NCI-H82 (cell line): ENCODE data around the gene AIFM2.
"Not testable (repeated sequence)": the region's sequence is repeated elsewhere in the genome, so short reads cannot be mapped to it uniquely, and the experiment has no call there.

Experiments
- DNase-seq: peaks from one replicate; lab custom pipeline; 2025; lab: John Stamatoyannopoulos, UW

AIFM2 gene

DNA sequence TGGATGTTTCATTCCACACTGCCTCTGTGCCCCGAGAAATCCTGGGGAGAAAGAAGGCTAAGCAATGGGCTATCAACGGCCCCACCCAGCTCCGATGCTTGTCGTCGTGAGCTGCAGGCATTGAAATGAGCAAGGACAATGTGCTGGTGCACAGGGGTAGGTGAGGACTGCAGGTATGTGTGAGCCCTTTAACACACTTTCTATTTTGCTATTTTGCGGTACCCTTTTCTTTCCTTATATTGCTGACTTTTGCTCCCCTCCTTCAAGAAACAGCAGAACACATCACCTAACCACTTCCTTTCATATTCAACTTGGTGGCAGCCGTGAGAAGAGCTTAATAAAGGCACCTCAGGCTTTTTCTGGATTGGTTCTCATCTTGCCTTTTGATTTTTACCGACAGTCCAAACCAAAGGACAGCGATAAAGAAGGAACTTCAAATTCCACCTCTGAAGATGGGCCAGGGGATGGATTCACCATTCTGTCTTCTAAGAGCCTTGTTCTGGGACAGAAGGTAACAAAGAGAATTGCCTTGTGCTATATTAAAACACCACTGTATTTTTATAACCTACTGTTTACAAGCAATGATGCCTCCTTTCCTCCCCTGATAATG lies 39.2 kb downstream of the AIFM2 start:
- DNase-seq: no peak

DNA sequence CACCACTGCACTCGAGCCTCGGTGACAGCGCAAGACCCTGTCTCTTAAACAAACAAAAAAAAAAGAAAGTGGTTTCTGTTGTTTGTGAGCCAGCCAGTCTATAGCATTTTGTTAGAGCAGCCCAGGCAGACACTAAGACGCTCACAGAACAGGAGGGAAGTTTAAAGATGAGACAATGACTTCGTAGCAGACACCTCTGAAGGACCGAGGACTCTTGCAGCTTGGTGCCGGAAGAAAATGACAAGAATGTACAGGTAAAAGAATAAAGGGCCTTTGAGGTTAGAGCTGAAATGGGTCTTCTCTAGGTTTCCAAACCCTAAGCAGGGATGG lies 40.3 kb downstream of the AIFM2 start:
- no peak for DNase-seq

DNA sequence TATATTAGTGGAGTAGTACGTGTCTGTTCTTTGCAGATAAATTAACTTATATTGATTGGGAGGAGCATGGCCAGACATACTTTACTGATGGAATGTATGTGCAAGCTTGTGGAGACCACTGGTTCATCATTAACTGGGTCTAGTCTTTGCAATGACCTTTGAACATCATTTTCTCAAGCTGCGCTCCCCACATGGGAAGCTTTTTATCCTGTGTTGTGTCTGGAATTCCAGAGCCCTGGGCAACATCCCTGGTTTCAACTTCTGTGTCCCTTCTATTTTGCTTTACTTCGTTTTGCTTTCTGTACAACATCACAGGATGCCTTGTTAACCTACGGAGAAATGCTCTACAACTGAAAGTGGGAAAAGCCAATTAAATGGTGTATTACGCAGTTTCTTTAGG lies 41.7 kb downstream of the AIFM2 start:
- no peak for DNase-seq

DNA sequence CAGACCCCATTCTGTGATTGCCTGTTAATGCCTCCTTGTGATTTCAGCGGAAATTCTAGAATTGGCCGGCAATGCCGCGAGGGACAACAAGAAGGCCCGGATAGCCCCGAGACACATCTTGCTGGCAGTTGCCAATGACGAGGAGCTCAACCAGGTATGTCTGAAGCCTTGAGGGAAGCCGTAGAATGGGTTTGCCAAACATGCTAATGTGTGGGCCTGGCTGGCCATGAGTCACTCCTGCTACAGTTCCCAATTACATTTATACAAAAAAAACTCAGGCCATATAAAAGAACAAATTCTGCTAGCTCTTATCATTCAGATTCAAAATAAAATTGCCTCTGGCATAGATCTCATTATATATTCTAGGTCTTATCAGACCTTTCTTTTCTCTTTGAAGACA lies 42.6 kb downstream of the AIFM2 start:
- DNase-seq: no peak

DNA sequence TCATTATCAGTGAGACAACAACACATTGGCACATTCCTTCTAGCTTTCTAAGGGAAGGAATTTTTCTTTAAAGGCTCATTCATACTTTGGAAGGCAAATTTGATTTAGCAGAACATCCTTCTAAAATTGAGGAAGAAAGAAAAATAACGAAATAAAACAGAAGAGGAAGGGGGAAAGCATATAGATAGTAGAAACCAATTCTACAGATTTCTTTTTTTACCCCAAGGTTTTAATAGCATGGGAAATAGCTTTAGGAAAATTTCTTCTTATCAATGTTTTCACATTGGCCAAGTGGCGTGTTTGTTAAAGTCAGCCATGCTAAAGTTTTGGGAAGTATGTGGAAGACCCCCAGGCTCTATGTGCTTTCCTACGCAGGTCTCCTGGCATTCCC lies 44.3 kb downstream of the AIFM2 start:
- DNase-seq: no peak

DNA sequence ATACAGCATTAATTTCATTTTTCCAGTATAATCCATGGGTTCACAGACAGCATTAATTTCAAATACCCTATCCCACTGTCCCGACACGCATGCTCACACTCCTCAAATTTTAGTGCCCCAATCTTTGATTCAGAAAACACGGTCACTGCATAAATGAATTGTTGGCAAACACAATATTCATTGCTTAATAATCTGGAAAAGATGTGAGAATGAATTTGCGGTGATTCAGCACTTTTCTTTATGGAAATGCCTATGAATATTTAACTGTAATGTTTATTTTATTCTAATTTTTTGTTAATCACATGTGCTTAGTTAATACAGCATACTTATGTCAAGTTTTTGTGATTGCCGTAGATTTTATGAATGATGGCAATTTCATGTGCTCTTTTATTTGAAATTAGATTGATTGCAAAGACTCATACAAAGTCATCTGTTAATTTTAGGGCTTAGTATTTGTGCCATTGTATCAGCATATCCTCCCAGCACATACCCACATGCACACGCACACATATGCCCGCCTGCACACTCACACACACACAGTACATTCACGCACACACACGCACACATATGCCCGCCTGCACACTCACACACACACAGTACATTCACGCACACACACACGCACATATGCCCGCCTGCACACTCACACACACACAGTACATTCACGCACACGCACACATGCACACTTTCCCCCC lies 44.9 kb downstream of the AIFM2 start:
- DNase-seq: no peak

DNA sequence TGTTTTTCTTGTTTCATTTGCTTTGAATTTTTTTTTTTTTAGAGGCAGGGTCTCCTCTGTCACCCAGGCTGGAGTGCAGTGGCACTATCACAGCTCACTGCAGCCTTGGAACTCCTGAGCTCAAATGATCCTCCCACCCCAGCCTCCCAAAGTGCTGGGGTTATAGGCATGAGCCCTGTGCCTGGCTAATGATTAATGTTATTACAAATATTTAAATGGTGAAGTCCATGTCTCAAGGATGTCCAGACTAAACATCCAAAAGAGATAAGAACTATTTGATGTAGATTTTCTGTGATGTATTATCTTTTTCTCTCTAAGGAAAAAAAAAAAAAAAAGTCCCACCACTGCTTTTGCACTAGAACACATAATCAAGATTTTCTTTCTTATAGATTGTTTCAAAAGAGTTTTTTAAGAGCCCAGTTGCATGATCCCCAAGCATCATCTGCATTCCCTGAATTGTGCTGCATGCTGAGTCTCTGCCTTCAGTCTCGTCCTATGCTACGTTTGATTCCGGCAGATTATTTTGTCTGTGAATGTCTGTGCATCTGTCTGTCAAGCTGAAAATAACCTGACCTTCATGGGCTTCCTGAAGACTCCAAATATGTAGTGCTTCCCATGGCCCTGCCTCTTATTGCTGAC lies 46.5 kb downstream of the AIFM2 start:
- no peak for DNase-seq

DNA sequence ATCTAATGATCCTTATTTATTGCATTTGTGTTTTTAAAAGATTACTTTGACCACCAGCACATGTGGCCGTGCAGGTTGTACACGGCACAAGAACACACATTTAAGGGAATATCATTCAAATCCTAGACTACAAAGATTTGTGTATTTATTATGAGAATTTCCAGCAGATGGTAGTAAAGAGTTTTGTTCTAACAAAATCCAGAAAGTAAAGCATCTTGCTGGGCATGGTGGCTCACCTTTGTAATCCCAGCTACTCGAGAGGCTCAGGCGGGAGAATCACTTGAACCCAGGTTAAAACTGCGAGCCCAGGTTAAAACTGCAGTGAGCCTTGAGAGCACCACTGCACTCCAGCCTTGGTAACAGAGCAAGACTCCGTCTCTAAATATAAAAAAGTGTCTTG lies 48.4 kb downstream of the AIFM2 start:
- DNase-seq: no peak

DNA sequence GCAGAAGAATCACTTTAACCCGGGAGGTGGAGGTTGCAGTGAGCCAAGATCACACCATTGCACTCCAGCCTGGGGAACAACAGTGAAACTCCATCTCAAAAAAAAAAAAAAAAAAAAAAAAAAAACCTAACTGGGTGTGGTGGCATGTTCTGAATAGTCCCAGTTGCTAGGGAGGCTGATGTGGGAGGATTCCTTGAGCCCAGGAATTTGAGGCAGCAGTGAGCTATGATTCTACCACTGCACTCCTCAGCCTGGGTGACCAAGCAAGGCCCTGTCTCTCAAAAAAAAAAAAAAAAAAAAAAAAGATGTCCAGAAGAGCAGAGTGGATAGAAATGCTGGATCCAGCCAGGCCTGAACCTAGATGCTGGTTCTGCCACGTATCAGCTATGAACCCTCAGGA lies 51.8 kb downstream of the AIFM2 start:
- DNase-seq: not testable (repeated sequence)

DNA sequence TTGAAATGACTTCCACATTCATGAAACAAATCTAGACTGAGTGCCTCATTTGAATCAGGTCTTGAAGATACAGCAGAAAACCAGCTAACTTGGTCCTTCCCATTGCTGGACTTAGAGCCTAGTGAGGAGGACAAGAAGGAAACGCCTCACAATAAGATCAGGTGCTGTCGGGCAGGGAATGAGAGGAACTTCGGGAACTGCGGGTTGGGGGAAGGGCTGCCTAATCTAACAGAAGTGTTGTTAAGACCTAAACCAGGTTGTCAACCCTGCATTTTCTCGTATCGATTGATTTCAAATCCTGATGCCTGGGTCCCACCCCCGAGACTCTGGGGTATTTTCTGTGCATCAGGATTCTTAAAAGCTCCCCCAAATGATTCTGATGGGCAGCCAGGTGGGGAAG lies 53.7 kb downstream of the AIFM2 start:
- DNase-seq: no peak

DNA sequence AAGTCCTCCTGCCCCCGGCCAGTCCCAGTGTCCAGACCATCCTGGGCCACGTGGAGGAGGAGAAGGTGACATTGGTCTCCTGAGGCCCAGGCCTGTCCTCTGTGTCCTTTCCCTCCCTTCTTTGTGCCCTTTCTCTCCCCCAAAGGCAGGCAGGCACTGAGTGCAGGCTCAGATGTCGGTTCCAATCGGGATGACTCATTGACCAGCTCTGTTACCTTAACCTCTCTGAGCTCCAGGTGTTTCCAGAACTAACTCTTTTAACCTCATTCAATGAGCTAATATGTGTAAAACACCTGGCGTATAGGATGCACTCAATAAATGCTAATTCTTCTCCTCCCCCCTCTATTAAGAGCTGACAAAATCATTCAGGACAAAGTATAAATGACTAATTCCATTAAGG lies 54.3 kb downstream of the AIFM2 start:
- no peak for DNase-seq

DNA sequence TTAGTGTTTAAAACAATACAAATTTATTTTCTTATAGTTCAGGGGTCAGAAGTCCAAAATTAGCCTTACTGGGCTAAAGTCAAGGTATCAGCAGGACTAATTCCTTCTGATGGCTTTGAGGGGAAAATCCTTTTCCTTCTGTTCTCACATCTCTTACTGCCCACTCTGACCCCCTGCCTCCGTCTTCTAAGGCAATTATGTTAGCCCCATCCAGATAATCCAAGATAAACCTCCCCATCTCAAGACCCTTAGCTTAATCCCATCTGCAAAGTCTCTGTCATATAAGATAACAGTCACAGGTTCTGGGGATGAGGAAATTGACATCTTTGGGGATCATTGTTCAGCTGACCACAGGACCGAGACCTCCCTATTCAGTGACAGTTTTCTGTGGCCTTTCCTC lies 57.7 kb downstream of the AIFM2 start:
- DNase-seq: peak; percentile 92

DNA sequence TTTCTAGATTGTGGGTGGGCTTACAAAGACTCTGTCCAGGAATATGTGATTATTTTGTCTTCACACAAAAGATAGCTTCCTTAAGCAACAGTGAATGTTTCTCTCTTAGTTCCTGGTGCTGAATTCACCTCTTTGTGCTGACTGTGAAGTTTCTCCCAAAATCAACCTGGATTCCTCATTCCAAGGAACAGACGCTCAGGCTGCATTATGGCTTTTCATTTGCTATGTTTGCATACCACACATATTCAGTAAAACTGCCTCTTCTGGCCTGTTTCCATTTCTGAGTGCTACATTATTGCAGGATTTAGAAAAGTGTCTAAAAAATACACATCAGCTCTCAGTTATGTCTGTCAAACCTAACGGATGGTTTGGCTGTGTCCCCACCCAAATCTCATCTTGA lies 58.5 kb downstream of the AIFM2 start:
- DNase-seq: no peak

DNA sequence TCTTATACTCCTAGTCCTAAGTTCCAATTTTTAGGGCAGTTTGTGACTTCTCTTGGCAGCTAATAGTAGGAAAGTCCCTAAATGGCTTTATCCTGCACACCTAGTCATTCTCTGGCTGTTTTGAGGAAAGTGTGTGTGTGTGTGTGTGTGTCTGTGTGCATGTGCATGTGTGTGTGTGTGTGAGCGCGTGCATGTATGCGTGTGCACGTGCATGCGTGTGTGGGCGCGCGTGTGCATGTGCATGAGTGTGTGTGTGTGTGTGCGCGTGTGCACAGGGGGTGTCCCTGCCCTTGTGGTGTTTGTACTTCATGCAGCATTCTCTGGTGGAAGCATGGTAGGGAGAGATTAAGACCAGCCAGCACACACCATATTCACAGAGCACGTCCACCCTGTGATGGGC lies 61.8 kb downstream of the AIFM2 start:
- no peak for DNase-seq

DNA sequence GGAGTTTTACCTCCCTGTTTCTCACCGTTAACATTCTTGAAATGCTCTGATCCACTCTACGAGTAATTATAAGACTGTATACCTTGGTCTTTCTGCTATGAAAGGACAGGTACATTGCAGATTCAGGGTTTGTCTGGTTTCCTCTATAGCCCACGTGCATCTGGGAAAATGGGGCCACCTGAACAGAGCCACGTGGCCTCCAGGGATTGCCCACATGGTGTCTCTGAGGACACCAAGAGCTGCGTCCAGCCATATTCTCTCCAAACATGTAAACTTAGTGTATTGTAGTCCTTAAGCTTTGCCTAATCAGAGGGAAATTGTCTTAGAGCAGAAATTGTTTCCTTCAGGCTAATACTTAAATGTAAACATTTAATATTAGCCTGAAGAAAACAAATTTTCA lies 63.3 kb downstream of the AIFM2 start:
- DNase-seq: no peak

DNA sequence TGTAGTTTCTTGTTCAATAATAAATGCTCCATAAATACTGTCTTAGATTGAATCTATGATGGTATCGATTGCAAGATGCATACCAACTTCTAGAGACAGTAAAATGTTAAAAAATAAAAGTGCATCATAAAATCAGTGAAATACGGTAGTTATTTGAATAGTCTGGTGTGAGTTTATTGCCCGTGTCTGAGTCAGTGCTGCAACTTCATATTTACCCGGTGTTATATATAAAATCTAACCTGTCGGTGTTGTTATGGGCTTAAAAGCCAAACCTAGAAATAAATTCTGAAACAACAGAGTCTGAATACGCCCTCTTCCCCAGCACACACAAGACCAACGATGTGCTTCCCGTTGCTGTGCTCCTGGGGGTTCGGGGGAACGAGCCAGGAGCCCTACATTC lies 63.7 kb downstream of the AIFM2 start:
- DNase-seq: no peak

DNA sequence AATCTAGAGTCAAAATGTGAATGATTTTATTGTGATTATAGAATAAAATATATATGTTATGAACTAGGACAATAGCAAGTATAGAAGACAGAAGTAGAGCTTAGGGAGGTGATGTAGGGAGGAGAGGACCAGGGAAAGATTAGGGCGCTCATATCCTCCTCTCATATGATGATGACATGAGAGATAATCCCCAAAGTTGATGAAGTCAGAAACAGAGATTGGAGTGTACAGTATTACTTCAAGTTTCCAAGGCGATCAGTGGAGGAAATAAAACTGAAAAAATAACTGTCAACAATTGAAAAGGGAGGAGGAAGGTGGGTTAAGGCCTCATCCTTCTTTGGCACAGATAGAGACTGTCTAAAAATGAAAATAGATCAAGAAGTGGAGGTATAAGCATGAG lies 65.0 kb downstream of the AIFM2 start:
- no peak for DNase-seq

DNA sequence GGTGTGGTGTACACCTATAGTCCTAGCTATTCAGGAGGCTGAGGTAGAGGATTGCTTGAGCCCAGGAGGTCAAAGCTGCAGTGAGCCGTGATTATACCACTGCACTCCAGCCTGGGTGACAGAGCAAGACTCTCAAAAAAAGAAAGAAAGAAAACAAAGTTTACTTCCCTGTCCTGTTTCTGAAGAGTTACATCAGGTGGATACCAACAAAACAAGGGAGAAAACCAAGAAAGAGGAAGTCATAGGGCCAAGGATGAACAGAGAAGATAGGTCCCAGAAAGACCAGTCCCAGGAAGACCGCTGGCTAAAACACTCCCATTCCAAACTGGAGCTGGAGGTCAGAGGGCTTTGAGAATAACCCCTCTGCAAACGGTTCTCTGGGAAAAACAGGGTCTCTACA lies 66.4 kb downstream of the AIFM2 start:
- DNase-seq: no peak

DNA sequence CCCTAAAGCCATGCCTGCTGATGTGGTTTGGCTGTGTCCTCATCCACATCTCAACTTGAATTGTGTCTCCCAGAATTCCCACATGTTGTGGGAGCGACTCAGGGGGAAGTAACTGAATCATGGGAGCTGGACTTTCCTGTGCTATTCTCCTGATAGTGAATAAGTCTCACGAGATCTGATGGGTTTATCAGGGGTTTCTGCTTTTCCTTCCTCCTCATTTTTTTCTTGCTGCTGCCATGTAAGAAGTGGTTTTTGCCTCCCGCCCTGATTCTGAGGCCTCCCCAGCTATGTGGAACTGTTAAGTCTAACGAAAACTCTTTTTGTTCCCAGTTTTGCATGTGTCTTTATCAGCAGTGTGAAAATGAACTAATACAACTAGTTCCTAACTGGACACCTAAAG lies 68.1 kb downstream of the AIFM2 start:
- no peak for DNase-seq

DNA sequence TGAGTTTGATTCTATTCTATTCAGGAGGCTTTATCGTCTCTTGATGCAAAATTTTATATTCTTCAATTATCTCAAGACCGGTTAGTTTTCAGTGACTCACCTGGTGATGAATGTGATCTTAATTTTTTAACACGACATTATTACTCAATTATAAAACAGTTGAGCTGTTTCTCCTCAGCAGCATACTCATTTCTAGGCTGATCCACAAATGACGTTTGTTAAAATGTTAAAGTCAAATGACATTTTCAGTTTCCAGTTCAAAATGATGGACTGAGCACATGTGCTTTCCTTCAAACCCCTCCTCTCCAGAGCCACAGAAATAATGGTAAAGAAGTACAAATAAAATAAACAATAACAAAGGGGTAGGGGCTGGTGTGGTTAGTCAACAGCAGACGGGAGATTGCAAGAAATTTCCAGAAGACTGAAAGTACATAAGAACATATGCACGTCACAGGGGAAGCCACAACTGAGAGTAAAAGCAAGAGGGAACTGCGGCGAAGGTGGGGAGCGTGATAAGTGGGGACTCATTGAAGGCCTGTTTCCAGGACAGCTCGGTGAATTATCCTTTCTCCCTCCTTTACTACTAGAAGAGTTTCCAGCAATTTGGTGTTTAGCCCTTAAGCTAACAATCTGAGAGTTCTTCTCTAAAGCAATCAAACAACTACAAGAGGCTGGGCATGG lies 69.1 kb downstream of the AIFM2 start:
- no peak for DNase-seq
